ENCODE data around the gene MRTFA.

Gene MRTFA

DNA sequence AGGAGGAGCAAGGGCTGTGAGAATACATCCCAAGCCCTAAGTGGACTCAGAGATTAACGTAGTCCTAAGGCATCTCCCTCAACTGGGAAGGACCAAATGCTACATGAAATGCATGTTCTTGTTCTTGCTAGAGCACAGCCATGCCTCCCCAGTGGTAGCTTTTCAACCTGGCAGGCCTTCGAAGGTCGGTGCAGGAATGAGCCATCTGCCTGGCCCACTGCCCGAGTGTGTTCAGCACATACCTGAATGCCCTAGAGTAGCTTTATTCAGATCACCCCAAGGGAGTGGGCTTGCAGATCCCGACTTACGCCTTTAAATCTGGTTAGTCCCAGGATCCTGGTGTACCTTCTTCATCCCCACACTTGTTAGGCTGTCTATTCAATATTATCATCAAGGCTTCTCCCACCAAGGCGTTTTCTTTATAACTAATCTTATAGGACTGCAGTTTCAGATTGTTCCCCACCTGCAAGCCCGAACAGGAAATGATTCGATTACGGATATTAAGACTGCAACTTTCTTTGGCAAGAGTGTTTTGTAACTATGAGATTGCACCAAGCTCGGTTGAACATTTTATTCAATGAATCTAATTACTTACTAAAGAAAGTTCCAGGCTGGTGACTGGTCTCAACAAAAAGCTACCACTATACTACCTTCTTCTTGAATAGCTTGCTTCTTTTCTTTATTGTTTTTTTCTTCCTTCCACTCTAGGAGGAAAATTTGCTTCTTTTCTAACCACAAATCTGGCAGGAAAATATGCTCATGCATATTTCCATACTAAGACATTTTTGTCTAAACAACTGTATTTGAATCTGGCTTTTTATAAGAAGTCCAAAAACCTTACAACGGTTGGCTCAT lies 150.5 kb downstream of the MRTFA start:
- no peak for DNase-seq

GRCh38 chr22:40484906-40485669 lies 151.4 kb downstream of the MRTFA start:
- no peak for DNase-seq

DNA sequence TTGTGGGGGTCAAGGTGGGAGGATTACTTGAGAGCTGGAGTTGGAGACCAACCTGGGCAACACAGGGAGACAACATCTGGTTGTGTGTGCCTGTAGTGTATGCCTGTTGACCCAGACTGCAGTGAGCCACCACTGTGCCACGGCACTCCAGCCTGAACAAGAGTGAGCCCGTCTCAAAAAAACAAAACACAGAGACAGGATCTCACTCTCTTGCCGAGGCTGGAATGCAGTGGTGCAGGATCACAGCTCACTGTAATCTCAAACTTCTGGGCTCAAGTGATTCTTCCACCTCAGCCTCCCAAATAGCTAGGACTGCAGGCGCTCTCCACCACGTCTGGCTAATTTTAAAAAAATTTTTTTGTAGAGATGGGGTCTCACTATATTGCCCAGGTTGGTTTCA lies 153.6 kb downstream of the MRTFA start:
- DNase-seq, result no peak

DNA sequence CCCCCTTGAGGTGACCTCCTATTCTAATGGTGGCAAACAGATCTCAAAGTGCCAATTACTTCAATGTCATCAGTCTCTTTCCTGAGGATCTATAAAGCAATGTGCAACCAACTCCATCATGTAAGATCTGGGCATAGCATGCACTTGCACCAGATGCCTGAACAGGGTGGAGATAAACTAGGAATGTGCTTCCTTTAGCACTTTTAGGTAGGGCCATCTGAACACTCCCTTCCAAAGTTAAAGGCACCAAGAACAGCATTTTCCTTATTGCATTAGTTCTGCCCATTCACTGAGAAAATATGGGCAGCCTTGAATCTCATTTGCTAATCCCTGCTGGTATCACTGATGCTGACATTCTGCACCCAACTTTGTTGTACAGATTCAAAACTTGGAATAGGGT lies 154.1 kb downstream of the MRTFA start:
- DNase-seq, result no peak

DNA sequence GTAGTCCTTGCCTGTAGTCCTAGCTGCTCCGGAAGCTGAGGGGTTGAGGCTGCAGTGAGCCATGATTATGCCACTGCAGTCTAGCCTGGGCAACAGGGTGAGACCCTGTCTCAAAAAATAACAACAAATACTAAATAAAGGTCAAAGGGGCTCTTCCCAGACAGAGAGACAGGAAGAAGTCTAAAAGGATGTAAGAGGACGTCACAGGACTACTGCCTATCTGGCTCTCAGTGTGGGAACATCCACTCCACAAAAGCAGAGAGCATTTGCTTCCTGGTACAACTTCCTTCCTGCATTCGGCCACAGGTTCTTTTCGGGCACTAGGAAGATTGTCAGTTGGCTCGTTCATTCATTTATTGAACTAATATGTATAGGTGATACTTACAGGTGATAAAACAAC lies 155.5 kb downstream of the MRTFA start:
- DNase-seq, result no peak

DNA sequence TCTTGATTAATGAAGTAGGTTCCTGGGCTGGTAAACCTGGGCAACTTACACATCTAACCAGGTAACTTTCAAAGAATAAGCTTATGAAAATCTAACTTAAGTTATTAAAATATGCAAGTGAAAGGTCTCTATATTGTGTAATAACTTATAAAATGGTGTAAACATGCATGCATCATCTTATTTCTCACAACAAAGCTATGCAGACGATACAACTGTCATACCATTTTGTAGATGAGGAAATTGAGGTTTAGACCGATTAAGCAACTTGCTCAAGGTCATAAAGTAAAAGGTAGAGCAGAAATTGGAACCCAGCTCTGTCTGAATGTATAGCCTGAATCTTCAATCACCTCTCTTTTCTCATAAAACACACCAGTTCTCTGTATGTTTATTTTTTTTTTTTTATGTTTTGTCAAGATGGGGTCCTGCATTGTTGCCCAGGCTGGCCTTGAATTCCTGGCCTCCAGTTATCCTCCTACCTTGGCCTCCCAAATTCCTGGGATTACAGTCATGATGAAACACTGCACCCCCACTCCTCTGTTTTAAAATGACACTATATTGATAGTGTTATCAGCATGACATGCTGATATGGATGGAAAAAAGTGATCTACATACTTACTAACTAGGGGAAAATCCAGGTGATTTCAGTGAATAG lies 156.5 kb downstream of the MRTFA start:
- DNase-seq, result no peak

GRCh38 chr22:40479126-40479800 lies 157.3 kb downstream of the MRTFA start:
- no peak for DNase-seq

- DNase-seq, result no peak
These were observed 158.0 kb downstream of the MRTFA start for GRCh38 chr22:40478338-40479125.

DNA sequence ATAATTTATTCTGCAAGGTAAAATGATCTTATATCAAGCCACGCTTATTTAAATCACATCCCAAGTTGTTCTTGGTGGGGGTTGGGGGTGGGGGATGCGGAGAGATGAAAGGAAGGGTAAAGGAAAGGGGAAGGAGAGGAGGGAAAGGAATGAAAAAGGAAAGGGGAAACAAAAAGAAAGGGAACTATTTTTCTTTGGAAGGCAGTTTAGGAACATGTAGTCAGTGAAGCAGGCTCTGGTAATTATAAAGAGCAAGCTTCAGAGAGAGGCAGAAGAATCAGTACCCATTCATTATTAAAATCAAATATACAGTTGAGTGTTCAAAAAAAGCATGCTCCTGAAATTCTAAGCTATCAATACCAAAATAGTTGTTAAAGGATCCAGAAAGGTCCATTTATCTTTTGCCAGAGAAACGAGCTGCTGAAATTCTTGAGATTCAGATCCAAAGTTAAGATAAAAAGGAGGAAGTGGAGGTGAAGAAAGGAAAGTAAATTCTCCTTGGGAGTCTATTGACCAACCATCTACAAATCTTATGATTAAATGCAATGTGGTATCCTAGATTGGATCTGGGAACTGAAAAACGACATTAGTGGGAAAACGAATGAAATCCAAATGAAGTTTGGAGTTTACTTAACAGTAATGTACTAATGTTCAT lies 158.7 kb downstream of the MRTFA start:
- DNase-seq, result no peak

- no peak for DNase-seq
These were observed 160.2 kb downstream of the MRTFA start for GRCh38 chr22:40476341-40476740.

DNA sequence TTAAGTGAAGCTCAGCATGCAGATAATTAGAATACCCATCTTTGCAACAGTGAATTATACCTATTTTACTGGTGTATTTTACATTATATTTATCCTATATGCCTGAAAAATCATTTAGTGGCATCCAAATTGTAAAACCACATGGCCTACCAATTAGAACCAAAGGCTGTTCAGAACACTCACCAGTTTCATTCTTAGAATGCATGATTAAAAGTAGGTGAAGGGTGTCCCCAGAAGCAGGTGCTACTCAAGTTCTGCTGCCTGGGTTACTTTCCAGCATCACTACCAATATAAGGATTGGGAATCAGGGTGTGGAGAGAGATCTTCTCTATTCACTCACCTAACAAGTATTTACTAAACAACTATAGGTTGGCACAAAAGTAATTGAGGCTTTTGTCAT lies 162.8 kb downstream of the MRTFA start:
- DNase-seq, result no peak

- DNase-seq, result no peak
These were observed 163.9 kb downstream of the MRTFA start for GRCh38 chr22:40472579-40472978.

GRCh38 chr22:40472051-40472450 lies 164.5 kb downstream of the MRTFA start:
- no peak for DNase-seq

GRCh38 chr22:40469181-40469580 lies 167.3 kb downstream of the MRTFA start:
- no peak for DNase-seq

DNA sequence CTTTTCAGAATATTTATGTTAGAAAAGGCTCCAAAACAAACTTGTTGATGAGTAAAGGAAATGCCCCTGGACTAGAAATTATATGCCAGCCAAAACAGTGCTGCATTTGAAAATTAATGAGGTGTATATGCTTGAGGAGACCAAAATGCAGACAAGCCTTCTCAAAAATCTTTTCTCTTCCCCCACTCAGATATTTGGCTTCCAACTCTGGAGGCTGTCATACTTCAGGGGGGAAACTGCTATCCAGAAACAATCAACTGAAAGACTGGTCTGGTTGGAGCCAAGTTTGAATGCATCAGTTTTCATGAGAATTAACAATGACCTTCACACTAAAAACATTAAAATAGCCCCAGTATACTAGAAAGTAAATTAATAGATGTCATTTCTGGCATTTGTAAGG lies 167.9 kb downstream of the MRTFA start:
- DNase-seq, result no peak

- no peak for DNase-seq
These were observed 169.5 kb downstream of the MRTFA start for GRCh38 chr22:40466976-40467375.

DNA sequence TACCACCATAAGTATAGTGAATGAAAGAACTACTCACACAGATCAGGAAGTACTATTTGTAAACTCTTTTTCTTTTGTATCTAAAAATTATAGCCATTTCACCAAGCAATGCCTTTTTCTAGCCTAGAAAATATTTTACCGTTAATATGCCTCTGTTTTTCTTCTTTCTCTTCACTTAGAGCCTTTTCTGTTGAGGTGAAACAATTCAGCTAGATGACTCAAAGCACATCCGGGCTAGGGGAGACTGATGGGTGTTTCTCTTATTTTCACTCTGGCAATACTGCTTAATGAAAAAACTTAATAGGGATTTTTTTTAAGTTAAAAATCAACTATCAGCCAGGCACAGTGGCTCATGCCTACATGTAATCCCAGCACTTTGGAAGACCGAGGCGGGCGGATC lies 172.8 kb downstream of the MRTFA start:
- no peak for DNase-seq

DNA sequence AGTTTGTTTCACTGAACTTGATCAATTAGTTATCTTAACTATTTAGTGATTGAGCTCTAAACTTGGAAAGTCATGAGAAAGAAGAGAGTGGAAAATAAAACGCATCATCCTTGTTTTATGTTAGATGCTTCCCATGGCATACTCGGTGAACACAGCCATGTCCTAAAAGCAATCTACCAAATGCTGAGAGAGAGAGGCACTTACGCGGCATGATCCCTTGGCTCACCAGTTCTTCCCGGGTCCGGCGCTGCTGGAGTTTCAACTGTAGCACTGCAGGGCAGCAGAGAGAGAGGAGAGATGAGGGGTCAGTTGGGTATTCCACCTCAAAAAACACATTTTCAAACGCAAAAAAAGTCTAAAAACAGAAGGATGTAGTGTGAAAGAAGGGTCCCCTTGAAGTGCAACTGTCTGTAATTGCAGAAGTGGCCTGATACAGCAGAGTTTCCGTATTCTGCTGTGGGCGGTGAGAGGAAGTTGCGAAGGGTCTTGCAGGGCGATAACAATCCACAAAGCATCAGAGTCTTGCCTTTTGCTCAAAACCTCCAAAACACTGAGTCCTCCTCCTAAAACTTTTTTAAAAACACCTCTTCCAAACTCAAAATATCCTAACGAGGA lies 173.4 kb downstream of the MRTFA start:
- no peak for DNase-seq

GRCh38 chr22:40462195-40462984 lies 174.1 kb downstream of the MRTFA start:
- DNase-seq, result no peak

DNA sequence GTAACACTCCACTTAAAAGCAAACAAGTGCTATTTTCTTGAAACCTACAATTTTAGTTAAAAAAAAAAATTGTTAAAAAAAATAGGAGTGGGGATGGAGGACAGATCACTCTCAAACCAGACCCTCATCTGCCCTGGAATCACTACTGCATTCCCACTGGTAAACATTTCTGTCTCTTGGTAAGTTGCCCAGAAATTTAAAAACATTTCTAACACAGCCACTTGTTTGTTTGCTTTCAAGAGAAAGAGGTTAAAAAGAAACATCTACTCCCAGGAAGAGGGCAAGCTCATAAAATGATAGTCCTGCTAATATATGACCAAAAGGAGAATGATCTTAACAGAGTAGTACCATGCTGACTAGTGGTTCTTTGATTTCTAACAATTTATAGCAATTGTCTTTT lies 182.8 kb downstream of the MRTFA start:
- DNase-seq, result no peak
